Measurements from ENCODE around the gene WASHC1.
"Not testable (repeated sequence)": the region's sequence is repeated elsewhere in the genome, so short reads cannot be mapped to it uniquely, and the experiment has no call there.

The WASHC1 gene

GRCh38 chr9:14129-14809 is 15.0 kb downstream of the WASHC1 start:
- DNase-seq (ENCODE audit: low spot score): not testable (repeated sequence)

DNA sequence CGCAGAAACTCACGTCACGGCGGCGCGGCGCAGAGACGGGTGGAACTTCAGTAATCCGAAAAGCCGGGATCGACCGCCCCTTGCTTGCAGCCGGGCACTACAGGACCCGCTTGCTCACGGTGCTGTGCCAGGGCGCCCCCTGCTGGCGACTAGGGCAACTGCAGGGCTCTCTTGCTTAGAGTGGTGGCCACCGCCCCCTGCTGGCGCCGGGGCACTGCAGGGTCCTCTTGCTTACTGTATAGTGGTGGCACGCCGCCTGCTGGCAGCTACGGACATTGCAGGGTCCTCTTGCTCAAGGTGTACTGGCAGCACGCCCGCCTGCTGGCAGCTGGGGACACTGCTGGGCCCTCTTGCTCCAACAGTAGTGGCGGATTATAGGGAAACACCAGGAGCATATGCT is 18.1 kb downstream of the WASHC1 start:
- not testable (repeated sequence) for DNase-seq (ENCODE audit: low spot score)

DNA sequence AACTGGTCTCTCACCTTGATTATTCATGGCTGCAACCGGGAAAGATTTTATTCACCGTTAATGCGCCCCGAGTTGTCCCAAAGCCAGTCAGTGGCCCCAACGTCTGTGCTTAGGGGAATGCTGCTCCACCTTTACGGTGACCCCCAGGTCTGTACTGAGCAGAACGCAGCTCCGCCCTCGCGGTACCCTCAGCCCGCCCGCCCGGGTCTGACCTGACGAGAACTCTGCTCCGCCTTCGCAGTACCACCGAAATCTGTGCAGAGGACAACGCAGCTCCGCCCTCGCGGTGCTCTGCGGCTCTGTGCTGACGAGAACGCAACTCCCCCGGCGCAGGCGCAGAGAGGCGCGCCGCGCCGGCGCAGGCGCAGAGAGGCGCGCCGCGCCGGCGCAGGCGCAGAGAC is 18.6 kb downstream of the WASHC1 start:
- DNase-seq (ENCODE audit: low spot score): not testable (repeated sequence)

GRCh38 chr9:10207-10606 is 19.0 kb downstream of the WASHC1 start:
- not testable (repeated sequence) for DNase-seq (ENCODE audit: low spot score)

Data from HuH-7.5 (cell line).